IPS-NIHi7 (cell line): Measurements from ENCODE around the gene SLC31A1.
"Not testable (repeated sequence)": the region's sequence is repeated elsewhere in the genome, so short reads cannot be mapped to it uniquely, and the experiment has no call there.

Experiments
- DNase-seq: peaks from one replicate; pipeline ENCODE4 v3.0.0; 2012; ENCODE audit warnings: mixed read lengths; ENCODE audit errors: extremely low spot score

SLC31A1 gene

DNA sequence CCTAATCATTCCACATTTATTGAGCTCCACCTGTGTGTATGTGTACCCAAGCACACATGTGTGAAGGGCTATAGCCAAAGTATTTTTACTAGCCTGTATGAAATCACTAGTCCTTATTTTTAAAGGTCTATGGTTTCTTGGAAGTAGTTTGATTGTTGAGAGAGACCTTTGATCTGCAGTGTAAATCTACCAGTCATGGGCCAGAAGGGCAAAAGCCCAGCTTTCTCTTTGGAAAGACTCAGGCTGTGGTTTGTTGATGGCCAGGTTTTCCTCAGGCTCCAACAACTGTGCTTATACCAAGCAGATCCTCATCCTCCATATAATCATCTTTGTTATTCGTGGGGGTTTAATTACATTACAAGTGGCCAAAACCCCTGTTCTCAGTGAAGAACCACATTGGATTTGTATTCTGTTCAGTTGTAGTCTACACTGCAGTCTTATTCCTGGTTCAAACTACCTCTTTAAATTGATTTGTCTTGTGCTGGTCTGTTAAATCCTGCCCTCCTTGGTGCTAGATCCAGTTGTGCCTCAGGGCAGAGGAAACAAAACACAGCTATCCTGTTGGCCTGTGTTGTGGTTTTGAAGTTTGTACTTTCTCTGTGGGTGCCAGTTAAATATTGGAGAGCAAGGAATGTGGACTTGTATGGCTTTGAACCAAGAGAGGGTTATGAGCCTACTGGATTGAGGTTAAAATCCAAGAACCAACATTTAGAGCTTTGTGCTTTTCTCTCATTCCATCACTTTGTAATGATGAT lies 40.8 kb downstream of the SLC31A1 start:
- no peak for DNase-seq

DNA sequence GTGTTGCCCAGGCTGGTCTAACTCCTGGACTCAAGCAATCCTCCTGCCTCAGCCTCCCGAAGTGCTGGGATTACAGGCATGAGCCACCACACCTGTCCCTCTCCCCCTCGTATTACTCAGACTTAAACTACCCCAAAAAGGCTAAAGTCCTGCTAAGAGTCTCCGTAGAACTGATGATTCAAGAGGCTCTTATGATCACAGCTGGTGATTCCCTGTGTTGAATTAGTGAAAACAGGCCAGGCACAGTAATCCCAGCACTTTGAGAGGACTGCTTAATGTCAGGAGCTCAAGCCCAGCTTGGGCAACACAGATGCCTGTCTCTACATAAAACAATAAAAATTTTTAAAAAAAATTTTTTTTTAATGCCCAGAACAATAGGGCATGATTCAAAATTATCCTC lies 44.8 kb downstream of the SLC31A1 start:
- DNase-seq = no peak

DNA sequence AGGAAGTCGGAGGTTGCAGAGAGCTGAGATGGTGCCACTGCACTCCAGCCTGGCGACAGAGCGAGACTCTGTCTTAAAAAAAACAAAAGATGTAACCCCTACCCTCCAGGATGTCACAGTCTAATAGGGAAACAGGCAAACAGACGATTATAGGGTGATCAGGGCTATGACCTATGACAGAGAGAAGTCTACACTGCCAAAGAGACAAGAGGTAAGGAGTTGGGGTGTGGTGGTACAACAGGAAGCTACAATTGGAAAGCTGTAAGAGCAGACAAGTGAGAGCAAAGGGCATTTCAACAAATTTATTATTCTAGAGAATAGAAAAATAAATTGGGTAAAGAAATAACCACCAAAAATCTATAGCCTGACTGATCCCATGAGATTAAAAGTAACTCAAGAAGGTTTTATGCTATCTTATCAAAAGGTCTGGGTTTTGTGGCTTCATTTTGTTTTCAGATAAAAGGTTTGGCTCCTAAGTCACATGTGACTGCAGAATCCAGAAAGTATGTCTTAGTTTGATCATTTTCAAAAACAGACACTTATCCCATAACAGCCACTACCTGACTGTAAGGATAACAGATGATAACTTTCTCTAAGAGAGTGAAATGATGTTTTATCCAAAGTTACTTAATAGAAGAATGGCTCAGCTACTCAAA lies 46.7 kb downstream of the SLC31A1 start:
- DNase-seq = no peak

DNA sequence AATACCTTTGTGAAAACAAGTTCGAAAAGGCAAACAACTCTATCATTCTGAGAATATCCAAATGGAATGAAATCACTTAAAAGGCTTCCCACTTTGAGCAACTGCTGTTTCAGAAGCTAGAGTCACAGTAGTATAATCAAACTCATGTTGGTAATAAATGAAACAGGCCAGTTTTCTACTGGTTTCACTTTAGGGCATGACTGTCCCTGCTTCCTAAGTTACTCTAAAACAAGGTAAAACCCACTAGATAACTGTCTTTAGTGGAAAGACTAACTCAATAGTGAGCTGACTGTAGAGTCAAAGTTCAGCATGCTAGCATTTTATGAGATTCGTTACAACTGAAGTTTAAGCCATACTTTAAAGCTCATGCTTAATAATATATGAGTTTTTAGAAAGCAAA lies 48.0 kb downstream of the SLC31A1 start:
- DNase-seq = no peak

DNA sequence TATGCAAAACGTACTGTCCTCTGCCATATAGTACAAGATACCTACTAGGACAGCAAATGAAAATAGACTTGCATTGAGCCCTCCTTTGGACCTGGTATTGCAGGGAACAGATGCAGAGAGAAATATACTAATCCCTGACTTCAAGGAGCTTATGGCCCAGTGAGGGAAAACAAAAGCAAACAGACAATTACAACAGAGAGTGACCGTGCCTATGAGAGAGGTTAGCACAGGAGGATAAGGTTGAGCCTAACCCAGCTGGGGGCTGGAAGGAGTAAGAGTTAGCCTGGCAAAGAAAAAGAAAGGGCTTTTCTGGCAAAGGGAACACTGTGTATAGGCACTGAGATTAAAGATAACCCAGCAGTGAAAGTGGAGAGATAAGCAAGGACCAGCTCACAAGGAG lies 48.5 kb downstream of the SLC31A1 start:
- DNase-seq = no peak

DNA sequence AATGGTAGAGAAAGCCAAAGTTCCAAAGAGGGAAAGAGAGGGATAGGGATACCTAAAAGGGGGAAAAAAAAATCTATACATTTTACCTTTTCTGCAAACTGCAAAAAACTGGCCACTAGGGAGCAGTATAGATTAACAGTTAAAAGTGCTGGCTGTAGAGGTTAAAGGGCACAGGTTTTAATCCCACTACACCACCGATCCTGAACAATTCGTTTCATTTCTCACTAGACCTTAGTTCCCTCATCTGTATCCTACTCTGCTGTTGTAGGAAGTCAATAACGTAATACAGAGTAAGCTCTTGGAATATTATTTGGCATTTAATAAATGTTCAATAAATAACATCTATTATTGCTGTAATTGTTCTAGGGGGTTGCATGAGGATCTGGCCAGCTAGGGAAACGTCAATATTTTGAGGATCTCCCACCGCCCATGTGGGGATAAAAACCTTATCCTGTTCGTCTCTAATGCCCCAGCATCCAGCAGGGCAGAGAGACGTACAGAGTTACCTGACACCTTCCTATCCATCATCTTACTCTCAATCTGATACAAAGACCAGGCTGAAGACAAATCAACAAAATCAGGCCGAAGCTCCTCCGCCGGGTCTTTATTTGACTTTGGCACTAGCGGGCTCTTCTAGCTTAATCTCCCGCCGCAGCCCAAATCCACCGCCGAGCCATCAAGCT lies 53.3 kb downstream of the SLC31A1 start:
- peak; percentile 62 for DNase-seq

DNA sequence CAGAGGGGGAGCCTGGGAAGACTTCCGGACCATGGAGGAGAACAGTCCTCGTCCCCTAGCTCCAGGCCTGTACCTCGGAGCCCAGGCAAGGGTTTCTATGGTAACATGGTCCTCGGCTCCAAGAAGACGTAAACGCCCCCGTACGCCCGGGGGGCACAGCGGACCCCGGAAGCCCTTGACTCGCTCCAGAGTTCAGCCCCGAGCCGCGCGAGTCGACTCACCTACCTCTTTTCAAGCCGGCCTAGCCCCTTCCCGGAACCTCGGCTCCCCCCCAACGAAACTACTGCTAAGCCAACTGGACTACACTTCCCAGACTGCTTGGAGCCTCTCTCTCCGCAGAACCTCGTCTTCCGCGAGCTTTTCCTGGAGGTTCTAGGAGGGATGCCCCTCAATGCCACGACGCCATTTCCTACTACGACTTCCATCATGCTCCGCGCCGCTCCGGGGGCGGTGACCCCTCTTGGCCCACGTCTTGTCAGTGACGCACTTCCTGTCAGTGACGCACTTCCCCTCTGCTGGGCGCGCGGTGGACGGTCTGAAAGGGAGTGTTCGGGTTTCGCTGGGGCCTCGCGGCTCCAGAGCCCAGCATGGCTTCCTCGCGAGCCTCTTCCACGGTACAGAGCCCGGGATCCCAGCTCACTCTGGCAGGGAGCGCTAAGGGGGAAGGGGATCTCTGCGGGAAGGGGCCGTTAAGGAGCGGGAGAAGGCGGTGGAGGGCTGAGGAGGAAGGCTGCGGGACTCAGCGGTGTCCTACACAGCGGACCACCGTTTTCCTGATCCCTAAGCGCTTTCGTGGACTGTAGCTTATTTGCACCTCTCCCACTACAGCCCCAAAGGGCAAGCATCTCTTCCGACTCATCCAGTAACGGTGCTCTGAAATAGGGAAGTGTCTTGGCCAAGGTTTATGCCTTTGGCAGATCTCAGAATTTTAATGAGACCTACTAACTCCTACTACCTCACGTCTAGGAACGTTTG lies 54.1 kb downstream of the SLC31A1 start, which contains the start of the genes CDC26 and PRPF4:
Gene CDC26 (minus strand): TSS at position 416 of the 975 bp plus-strand sequence. CDS start 3,065 bp downstream, outside the sequence.
Gene PRPF4 (plus strand): TSS at position 502 of the 975 bp plus-strand sequence. CDS start 86 bp downstream, at position 588.
- peak; percentile 98 for DNase-seq

DNA sequence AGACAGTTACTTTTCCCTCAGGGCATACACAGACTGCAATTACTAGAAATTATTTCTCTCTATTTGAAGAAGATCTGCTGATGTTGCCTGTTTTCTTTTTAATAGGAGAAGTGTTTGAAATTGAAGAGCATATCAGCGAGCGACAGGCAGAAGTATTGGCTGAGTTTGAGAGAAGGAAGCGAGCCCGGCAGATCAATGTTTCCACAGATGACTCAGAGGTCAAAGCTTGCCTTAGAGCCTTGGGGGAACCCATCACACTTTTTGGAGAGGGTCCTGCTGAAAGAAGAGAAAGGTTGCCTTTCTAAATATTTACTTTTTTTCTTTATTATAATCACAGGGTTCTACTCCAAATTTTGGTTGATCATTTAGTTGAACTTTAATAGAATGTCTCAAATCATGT lies 57.5 kb downstream of the SLC31A1 start:
- no peak for DNase-seq

DNA sequence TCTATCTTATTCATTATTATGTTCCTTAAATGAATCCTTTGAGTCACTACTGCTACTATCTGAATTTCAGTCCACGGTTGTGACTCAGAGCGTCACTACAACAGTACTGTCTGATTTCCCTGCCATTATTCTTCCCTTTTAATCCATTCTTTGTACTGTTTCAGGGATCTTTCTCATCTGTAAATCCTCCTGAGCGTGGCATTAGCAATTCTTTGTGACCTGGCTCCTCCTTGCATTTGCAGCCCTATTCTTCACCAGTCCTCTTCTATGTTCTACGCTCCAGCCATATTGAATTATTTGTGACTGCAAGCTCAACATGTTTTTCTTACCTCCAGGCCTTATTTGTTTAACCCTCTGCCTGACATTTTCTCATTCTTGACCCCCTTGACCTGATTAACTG lies 60.0 kb downstream of the SLC31A1 start:
- no peak for DNase-seq

DNA sequence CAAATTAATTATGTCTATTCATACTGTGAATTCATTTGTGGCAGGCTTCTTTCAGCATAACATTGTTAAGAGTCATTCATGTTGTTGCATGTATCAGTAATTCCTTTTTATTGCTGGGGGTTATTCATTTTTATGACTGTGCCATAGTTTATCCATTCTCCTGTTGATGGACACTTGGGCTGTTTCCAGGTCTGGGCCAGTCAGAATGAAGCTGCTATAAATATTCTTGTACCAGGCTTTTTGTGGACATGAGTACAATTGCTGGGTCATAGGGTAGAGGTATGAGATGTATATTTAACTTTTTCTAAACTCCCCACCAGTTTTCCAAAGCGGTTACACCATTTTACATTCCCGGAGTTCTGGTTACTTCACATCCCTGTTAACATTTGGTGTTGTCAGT lies 67.7 kb downstream of the SLC31A1 start:
- no peak for DNase-seq

DNA sequence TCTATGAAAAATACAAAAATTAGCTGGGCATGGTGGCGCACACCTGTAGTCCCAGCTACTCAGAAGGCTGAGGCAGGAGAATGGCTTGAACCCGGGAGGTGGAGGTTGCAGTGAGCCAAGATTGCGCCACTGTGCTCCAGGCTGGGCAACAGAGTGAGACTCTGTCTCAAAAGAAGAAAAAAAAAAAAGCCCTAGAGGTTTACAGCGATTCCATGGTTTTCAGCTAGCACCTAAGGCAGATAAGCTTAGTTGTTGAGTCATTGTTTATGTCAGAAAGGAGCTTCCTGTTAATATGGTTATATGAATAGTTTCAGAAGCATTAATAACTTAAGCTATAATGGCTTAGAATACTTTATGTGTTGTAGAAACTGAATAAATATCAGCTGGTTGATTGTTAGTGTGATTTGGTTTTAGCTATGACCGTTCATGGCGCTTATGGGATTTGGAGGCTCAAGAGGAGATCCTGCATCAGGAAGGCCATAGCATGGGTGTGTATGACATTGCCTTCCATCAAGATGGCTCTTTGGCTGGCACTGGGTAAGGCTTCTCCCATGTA lies 68.8 kb downstream of the SLC31A1 start:
- no peak for DNase-seq

DNA sequence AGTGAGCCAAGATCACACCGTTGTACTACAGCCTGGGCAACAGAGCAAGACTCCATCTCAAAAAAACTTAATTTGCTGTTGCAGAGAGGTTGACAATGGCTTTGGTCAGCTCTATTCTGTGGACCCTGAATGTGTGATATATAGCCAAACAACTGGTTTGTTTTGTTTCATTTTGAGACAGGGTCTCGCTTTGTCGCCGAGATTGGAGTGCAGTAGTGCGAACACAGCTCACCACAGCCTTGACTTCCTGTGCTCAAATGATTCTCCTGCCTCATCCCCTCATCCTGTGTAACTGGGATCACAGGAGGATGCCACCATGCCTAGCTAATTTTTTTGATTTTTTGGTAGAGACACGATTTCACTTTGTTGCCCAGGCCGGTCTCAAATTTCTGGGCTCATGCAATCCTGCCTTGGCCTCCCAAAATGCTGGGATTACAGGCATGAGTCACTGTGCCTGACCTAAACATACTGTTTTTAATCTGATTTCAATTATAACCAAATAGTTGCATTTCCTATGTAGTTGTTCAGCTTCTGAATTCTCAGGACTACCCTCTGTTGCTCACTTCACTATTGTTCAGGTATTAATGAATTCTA lies 72.0 kb downstream of the SLC31A1 start:
- no peak for DNase-seq

DNA sequence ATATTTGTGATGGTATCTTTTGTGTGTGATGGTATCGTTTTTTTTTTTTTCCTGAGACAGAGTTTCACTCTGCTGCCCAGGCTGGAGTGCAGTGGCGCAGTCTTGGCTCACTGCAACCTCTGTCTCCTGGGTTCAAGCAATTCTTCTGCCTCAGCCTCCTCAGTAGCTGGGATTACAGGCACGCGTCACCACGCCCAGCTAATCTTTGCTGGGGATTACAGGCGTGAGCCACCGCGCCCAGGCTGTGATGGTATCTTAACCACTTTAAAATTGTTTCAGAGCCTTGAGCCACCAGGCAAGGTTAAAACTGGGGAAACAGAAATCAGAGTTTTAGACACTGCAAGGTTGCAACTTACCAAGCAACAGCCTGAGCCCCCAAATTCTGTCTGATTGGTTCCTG lies 74.9 kb downstream of the SLC31A1 start:
- not testable (repeated sequence) for DNase-seq

DNA sequence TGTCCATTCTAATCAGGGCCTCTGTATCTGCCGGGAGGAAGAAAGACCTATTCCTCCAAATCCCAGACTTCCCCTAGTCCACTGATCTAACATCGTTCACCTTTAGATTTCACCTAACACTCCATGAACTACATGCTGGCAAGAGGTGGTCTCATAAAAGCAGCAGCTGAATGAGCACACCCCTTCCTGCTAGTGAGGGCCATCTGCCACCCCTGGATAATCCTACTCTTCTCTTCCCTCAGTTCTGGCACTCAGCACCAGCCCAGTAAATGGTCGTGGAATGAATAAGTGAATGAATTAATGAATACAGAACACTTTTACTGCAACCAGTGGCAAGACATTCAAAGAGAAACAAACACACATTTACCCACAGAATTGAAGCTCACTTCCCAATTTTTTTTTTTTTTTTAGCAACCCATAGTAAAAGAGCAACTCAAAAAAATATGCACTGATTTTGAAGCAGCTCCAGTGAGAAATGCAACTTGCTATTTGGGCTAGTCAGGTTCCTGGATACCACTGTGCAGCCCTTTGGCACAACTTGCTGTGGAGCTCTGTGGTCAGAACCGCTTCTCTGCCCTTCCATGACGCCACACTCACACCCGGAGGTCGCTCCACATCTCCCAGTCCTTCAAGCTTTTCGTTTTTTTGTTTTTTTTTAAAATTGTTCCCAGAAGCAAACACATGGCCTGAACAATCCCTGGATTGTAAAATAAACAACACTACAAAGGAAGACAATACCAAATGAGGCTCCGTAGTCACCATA lies 75.6 kb downstream of the SLC31A1 start:
- no peak for DNase-seq

DNA sequence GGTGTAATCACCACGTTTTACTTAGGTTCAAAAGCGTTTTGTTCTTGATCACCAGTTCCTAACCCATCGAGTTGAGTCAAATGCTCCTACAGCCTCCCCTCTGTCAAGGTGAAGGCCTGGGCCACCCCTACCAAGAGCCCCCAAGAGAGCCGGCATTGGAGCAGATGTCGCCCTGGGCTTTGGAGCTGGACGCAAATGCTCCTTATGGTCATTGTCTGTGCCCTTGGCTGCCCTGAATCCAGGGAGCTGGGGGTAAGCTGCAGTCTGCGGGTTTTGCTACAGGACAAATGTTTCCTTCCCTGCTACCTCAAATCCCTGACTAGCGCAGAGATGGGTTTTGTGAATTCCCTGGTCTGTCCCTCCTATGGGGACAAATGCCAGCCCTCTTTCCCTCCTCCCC lies 77.0 kb downstream of the SLC31A1 start:
- DNase-seq = no peak

DNA sequence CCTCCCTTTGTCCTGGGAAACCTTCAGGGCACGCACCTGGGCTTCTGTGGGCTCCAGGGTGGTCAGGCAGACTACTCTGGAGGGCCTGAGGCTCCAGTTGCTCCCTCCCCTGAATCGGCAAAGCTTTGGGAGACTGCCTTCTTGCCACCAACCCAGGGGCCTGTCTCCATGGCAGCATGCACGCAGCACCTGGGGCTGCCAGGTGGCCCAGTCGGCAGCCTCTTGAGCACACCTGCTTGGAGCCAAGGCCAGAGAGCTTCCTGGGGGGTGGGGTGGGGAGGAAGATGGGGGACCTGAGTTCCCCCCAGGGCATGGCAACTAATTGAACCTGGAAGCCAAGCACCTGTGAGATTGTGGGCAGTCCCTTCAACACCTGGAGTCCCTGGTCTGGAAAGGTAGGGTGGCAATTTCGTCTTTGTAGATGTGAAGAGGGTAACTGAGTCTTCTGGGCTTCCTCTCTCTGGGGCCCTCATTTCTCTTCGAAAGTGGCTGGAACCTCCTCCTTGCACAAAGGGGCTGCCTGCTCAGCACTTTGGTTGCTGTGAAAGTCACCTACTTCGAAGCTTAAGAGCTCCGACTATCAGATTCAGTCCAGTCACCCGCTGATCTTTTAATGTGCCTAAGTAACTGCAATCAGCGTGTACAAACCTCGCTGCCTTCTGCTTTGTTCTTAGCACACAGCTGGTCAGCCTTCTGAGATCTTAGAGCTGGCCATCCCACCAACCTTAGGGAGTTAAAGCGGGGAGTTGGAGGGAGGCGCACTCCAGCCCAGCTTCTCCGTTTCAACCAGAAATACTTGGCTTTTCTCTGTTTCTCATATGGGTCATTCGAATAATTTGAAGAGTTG lies 77.8 kb downstream of the SLC31A1 start:
- DNase-seq = no peak

DNA sequence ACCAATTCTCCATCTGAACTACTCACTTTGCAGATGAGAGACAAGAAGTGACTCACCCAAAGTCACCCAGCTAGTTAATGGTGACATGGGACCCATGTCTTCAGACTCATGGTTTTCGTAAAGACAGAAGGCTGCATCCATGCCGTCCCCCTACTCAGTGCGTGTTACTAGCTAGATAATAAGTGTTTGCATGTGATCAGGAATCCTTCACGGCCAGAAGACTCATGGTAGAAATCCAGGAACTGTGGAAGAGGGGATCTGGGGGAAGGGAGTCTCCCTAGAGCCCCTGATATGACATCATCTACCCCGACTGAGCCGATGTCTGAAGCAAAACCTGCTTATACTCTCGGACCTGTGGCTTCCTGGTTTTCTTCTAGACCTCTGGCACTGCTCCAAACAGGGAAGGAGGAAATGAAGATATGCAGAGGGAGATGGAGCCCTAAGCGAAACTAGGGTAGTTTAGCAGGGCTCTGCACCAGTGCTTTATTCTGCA lies 78.5 kb downstream of the SLC31A1 start:
- DNase-seq = no peak

DNA sequence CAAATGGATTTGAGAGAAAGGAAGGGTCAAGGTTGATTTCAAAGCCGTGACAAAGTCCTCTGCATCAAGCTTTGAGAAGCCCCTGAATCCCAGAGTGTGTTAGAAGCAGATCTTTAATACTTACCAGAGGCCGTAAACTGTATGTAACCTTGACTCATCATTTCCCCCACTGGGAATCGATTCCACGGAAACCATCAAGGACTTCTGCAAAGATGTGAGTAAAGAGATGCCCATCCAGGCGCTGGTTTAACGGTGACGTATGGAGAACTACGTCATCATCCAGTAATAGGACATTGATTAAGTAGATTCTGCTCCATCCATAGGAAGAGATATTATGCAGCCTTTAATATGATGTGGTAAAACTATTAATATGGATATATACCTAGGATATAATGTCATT lies 80.2 kb downstream of the SLC31A1 start:
- DNase-seq = no peak
